Measurements from ENCODE around the gene ACACB.

Gene ACACB

GRCh38 chr12:109228664-109229063 is 112.3 kb downstream of the ACACB start:
- Histone ChIP-seq H3K4me3 (ENCODE audit: low read length) (no peak overlapping the region), H3K4me1 (ENCODE audit: control insufficient read depth, insufficient read depth, low read length) (no peaks in the 10 kb centered on the region), H3K36me3 (ENCODE audit: control insufficient read depth, insufficient read depth, low read length) (no peaks in the 10 kb centered on the region), H3K27me3 (ENCODE audit: control insufficient read depth, insufficient read depth, low read length) (no peaks in the 10 kb centered on the region), H3K27ac (ENCODE audit: low read length) (no peak overlapping the region), H3K9me3 (ENCODE audit: control insufficient read depth, insufficient read depth, low read length) (no peaks in the 10 kb centered on the region)
- no CpG with 5 or more reads among the region's 4 CpGs for WGBS (ENCODE audit: insufficient coverage, insufficient read length)
- no peak for DNase-seq (ENCODE audit: low read depth, low spot score)

GRCh38 chr12:109230193-109230592 is 113.8 kb downstream of the ACACB start:
- no peaks in the 10 kb centered on the region for H3K9me3 ChIP-seq (ENCODE audit: control insufficient read depth, insufficient read depth, low read length)
- DNase-seq (ENCODE audit: low read depth, low spot score), result no peak
- no peak overlapping the region for H3K4me3 ChIP-seq (ENCODE audit: low read length)
- no peaks in the 10 kb centered on the region for H3K36me3 ChIP-seq (ENCODE audit: control insufficient read depth, insufficient read depth, low read length)
- no CpG with 5 or more reads among the region's 2 CpGs for WGBS (ENCODE audit: insufficient coverage, insufficient read length)
- H3K4me1 ChIP-seq (ENCODE audit: control insufficient read depth, insufficient read depth, low read length), result no peaks in the 10 kb centered on the region
- H3K27ac ChIP-seq (ENCODE audit: low read length), result no peak overlapping the region
- no peaks in the 10 kb centered on the region for H3K27me3 ChIP-seq (ENCODE audit: control insufficient read depth, insufficient read depth, low read length)

GRCh38 chr12:109232731-109233130 is 116.3 kb downstream of the ACACB start:
- Histone ChIP-seq H3K4me3 (ENCODE audit: low read length) (no peak overlapping the region), H3K27me3 (ENCODE audit: control insufficient read depth, insufficient read depth, low read length) (no peaks in the 10 kb centered on the region), H3K9me3 (ENCODE audit: control insufficient read depth, insufficient read depth, low read length) (no peaks in the 10 kb centered on the region), H3K27ac (ENCODE audit: low read length) (no peak overlapping the region), H3K36me3 (ENCODE audit: control insufficient read depth, insufficient read depth, low read length) (peaks cover 7% of the 10 kb centered on the region), H3K4me1 (ENCODE audit: control insufficient read depth, insufficient read depth, low read length) (no peaks in the 10 kb centered on the region)
- WGBS (ENCODE audit: insufficient coverage, insufficient read length), result no CpG with 5 or more reads among the region's 7 CpGs
- DNase-seq (ENCODE audit: low read depth, low spot score), result no peak

- no CpG with 5 or more reads among the region's 15 CpGs for WGBS (ENCODE audit: insufficient coverage, insufficient read length)
- H3K4me3 ChIP-seq (ENCODE audit: low read length), result no peak overlapping the region
- peaks cover 7% of the 10 kb centered on the region for H3K36me3 ChIP-seq (ENCODE audit: control insufficient read depth, insufficient read depth, low read length)
- no peaks in the 10 kb centered on the region for H3K4me1 ChIP-seq (ENCODE audit: control insufficient read depth, insufficient read depth, low read length)
- no peak for DNase-seq (ENCODE audit: low read depth, low spot score)
- no peaks in the 10 kb centered on the region for H3K27me3 ChIP-seq (ENCODE audit: control insufficient read depth, insufficient read depth, low read length)
- H3K9me3 ChIP-seq (ENCODE audit: control insufficient read depth, insufficient read depth, low read length), result no peaks in the 10 kb centered on the region
- no peak overlapping the region for H3K27ac ChIP-seq (ENCODE audit: low read length)
These were observed 117.6 kb downstream of the ACACB start for GRCh38 chr12:109234012-109234411.

- DNase-seq (ENCODE audit: low read depth, low spot score), result no peak
- Histone ChIP-seq H3K9me3 (ENCODE audit: control insufficient read depth, insufficient read depth, low read length) (no peaks in the 10 kb centered on the region), H3K27me3 (ENCODE audit: control insufficient read depth, insufficient read depth, low read length) (no peaks in the 10 kb centered on the region), H3K27ac (ENCODE audit: low read length) (no peak overlapping the region), H3K4me1 (ENCODE audit: control insufficient read depth, insufficient read depth, low read length) (no peaks in the 10 kb centered on the region), H3K4me3 (ENCODE audit: low read length) (no peak overlapping the region), H3K36me3 (ENCODE audit: control insufficient read depth, insufficient read depth, low read length) (peaks cover 14% of the 10 kb centered on the region)
- WGBS (ENCODE audit: insufficient coverage, insufficient read length), result no CpG with 5 or more reads among the region's 6 CpGs
These were observed 119.9 kb downstream of the ACACB start for GRCh38 chr12:109236257-109236656.

- Histone ChIP-seq H3K4me3 (ENCODE audit: low read length) (no peak overlapping the region), H3K4me1 (ENCODE audit: control insufficient read depth, insufficient read depth, low read length) (no peaks in the 10 kb centered on the region), H3K36me3 (ENCODE audit: control insufficient read depth, insufficient read depth, low read length) (peaks cover 14% of the 10 kb centered on the region), H3K27ac (ENCODE audit: low read length) (no peak overlapping the region), H3K27me3 (ENCODE audit: control insufficient read depth, insufficient read depth, low read length) (no peaks in the 10 kb centered on the region), H3K9me3 (ENCODE audit: control insufficient read depth, insufficient read depth, low read length) (no peaks in the 10 kb centered on the region)
- WGBS (ENCODE audit: insufficient coverage, insufficient read length), result no CpG with 5 or more reads among the region's 4 CpGs
- no peak for DNase-seq (ENCODE audit: low read depth, low spot score)
These were observed 122.8 kb downstream of the ACACB start for GRCh38 chr12:109239179-109239578.

GRCh38 chr12:109239691-109240090 is 123.3 kb downstream of the ACACB start:
- no CpG with 5 or more reads among the region's 11 CpGs for WGBS (ENCODE audit: insufficient coverage, insufficient read length)
- H3K4me1 ChIP-seq (ENCODE audit: control insufficient read depth, insufficient read depth, low read length), result no peaks in the 10 kb centered on the region
- H3K9me3 ChIP-seq (ENCODE audit: control insufficient read depth, insufficient read depth, low read length), result no peaks in the 10 kb centered on the region
- H3K27me3 ChIP-seq (ENCODE audit: control insufficient read depth, insufficient read depth, low read length), result no peaks in the 10 kb centered on the region
- no peak for DNase-seq (ENCODE audit: low read depth, low spot score)
- peaks cover 14% of the 10 kb centered on the region for H3K36me3 ChIP-seq (ENCODE audit: control insufficient read depth, insufficient read depth, low read length)
- no peak overlapping the region for H3K27ac ChIP-seq (ENCODE audit: low read length)
- H3K4me3 ChIP-seq (ENCODE audit: low read length), result no peak overlapping the region

GRCh38 chr12:109240365-109240764 is 124.0 kb downstream of the ACACB start:
- Histone ChIP-seq H3K9me3 (ENCODE audit: control insufficient read depth, insufficient read depth, low read length) (no peaks in the 10 kb centered on the region), H3K27me3 (ENCODE audit: control insufficient read depth, insufficient read depth, low read length) (no peaks in the 10 kb centered on the region), H3K27ac (ENCODE audit: low read length) (no peak overlapping the region), H3K36me3 (ENCODE audit: control insufficient read depth, insufficient read depth, low read length) (peaks cover 14% of the 10 kb centered on the region), H3K4me3 (ENCODE audit: low read length) (no peak overlapping the region), H3K4me1 (ENCODE audit: control insufficient read depth, insufficient read depth, low read length) (no peaks in the 10 kb centered on the region)
- no CpG with 5 or more reads among the region's 2 CpGs for WGBS (ENCODE audit: insufficient coverage, insufficient read length)
- no peak for DNase-seq (ENCODE audit: low read depth, low spot score)

GRCh38 chr12:109241936-109242335 is 125.5 kb downstream of the ACACB start:
- H3K27me3 ChIP-seq (ENCODE audit: control insufficient read depth, insufficient read depth, low read length), result no peaks in the 10 kb centered on the region
- peaks cover 11% of the 10 kb centered on the region for H3K36me3 ChIP-seq (ENCODE audit: control insufficient read depth, insufficient read depth, low read length)
- WGBS (ENCODE audit: insufficient coverage, insufficient read length), result no CpG with 5 or more reads among the region's 5 CpGs
- no peaks in the 10 kb centered on the region for H3K9me3 ChIP-seq (ENCODE audit: control insufficient read depth, insufficient read depth, low read length)
- H3K4me3 ChIP-seq (ENCODE audit: low read length), result no peak overlapping the region
- no peaks in the 10 kb centered on the region for H3K4me1 ChIP-seq (ENCODE audit: control insufficient read depth, insufficient read depth, low read length)
- H3K27ac ChIP-seq (ENCODE audit: low read length), result no peak overlapping the region
- no peak for DNase-seq (ENCODE audit: low read depth, low spot score)

GRCh38 chr12:109244073-109244472 is 127.7 kb downstream of the ACACB start:
- no peaks in the 10 kb centered on the region for H3K4me1 ChIP-seq (ENCODE audit: control insufficient read depth, insufficient read depth, low read length)
- H3K9me3 ChIP-seq (ENCODE audit: control insufficient read depth, insufficient read depth, low read length), result no peaks in the 10 kb centered on the region
- no peaks in the 10 kb centered on the region for H3K27me3 ChIP-seq (ENCODE audit: control insufficient read depth, insufficient read depth, low read length)
- no peak overlapping the region for H3K27ac ChIP-seq (ENCODE audit: low read length)
- no peak for DNase-seq (ENCODE audit: low read depth, low spot score)
- H3K36me3 ChIP-seq (ENCODE audit: control insufficient read depth, insufficient read depth, low read length), result peaks cover 7% of the 10 kb centered on the region; the same call in 1 of the 2 replicates
- no peak overlapping the region for H3K4me3 ChIP-seq (ENCODE audit: low read length)
- WGBS (ENCODE audit: insufficient coverage, insufficient read length), result no CpG with 5 or more reads among the region's 5 CpGs

- no CpG with 5 or more reads among the region's 15 CpGs for WGBS (ENCODE audit: insufficient coverage, insufficient read length)
- H3K27ac ChIP-seq (ENCODE audit: low read length), result no peak overlapping the region
- no peaks in the 10 kb centered on the region for H3K4me1 ChIP-seq (ENCODE audit: control insufficient read depth, insufficient read depth, low read length)
- no peaks in the 10 kb centered on the region for H3K27me3 ChIP-seq (ENCODE audit: control insufficient read depth, insufficient read depth, low read length)
- H3K9me3 ChIP-seq (ENCODE audit: control insufficient read depth, insufficient read depth, low read length), result no peaks in the 10 kb centered on the region
- no peak overlapping the region for H3K4me3 ChIP-seq (ENCODE audit: low read length)
- no peaks in the 10 kb centered on the region for H3K36me3 ChIP-seq (ENCODE audit: control insufficient read depth, insufficient read depth, low read length)
- no peak for DNase-seq (ENCODE audit: low read depth, low spot score)
These were observed 129.8 kb downstream of the ACACB start for GRCh38 chr12:109246221-109246620.

All from iPS DF 6.9 (cell line).